ENCODE measurements around the gene POLQ. TPM values are rescaled to one million over a fixed set of nuclear protein-coding genes. Genes with fewer than 3 reads are reported as not detected.

Gene POLQ
- total RNA-seq, 4 donors from 2014 or later: 0.10 to 0.40 (median 0.17) TPM; not detected in 1

GRCh38 chr3:121581691-121582090 is 35.9 kb upstream of the POLQ start:
- TF ChIP-seq CTCF (IDR thresholded peaks at IDR 0.05): no peak
- TF ChIP-seq POLR2A (IDR thresholded peaks at IDR 0.05): no peak
- Histone ChIP-seq H3K27me3 (no peaks in the 10 kb centered on the region), H3K36me3 (no peaks in the 10 kb centered on the region), H3K4me3 (replicated peaks in 1 of 3) (no peak overlapping the region), H3K27ac (no peak overlapping the region), H3K4me1 (no peaks in the 10 kb centered on the region), H3K9me3 (no peaks in the 10 kb centered on the region)
- WGBS, 2 donors: 65 to 67% methylated on average over 2 of the region's 2 CpGs
- intact Hi-C loops (cut with DNase I): no loop called here
- DNase-seq: no peak

GRCh38 chr3:121574449-121574848 is 28.7 kb upstream of the POLQ start:
- Histone ChIP-seq H3K4me3 (replicated peaks in 1 of 3) (no peak overlapping the region), H3K4me1 (no peaks in the 10 kb centered on the region), H3K9me3 (no peaks in the 10 kb centered on the region), H3K36me3 (no peaks in the 10 kb centered on the region), H3K27ac (no peak overlapping the region), H3K27me3 (no peaks in the 10 kb centered on the region)
- intact Hi-C loops (cut with DNase I): no loop called here
- TF ChIP-seq CTCF (IDR thresholded peaks at IDR 0.05): no peak
- no peak for TF ChIP-seq POLR2A (IDR thresholded peaks at IDR 0.05)
- 81 to 84% methylated on average over 6 of the region's 6 CpGs for WGBS, 2 donors
- DNase-seq: no peak

GRCh38 chr3:121567649-121568048 is 21.9 kb upstream of the POLQ start, which contains the start of gene ARGFX:
Gene ARGFX (plus strand): TSS chr3:121567949. CDS start chr3:121570714, 2,765 bp downstream.
- Histone ChIP-seq H3K4me3 (replicated peaks in 1 of 3) (no peak within 1 kb of the TSS), H3K9me3 (no peaks in the 10 kb centered on the region), H3K36me3 (no peaks in the 10 kb centered on the region), H3K27me3 (no peaks in the 10 kb centered on the region), H3K4me1 (no peaks in the 10 kb centered on the region), H3K27ac (no peak within 1 kb of the TSS)
- DNase-seq: no peak
- intact Hi-C loops (cut with DNase I): no loop called here
- 91 to 92% methylated on average over 5 of the region's 5 CpGs for WGBS, 2 donors
- TF ChIP-seq CTCF (IDR thresholded peaks at IDR 0.05) (no peak), POLR2A (IDR thresholded peaks at IDR 0.05) (no peak)

GRCh38 chr3:121566773-121567172 is 21.0 kb upstream of the POLQ start:
- no peaks in the 10 kb centered on the region for H3K9me3 ChIP-seq
- TF ChIP-seq POLR2A (IDR thresholded peaks at IDR 0.05) (no peak), CTCF (IDR thresholded peaks at IDR 0.05) (no peak)
- DNase-seq: no peak
- no peaks in the 10 kb centered on the region for H3K36me3 ChIP-seq
- H3K4me3 ChIP-seq (replicated peaks in 1 of 3): no peak overlapping the region
- H3K27me3 ChIP-seq: no peaks in the 10 kb centered on the region
- no peaks in the 10 kb centered on the region for H3K4me1 ChIP-seq
- WGBS, 2 donors: 87 to 89% methylated on average over 9 of the region's 9 CpGs
- H3K27ac ChIP-seq: no peak overlapping the region
- intact Hi-C loops (cut with DNase I): no loop called here

- DNase-seq: no peak
- H3K4me1 ChIP-seq: no peaks in the 10 kb centered on the region
- intact Hi-C loops (cut with DNase I): no loop called here
- H3K27ac ChIP-seq: no peak overlapping the region
- TF ChIP-seq CTCF (IDR thresholded peaks at IDR 0.05) (no peak), POLR2A (IDR thresholded peaks at IDR 0.05) (no peak)
- no peaks in the 10 kb centered on the region for H3K27me3 ChIP-seq
- no peak overlapping the region for H3K4me3 ChIP-seq (replicated peaks in 1 of 3)
- no peaks in the 10 kb centered on the region for H3K9me3 ChIP-seq
- no peaks in the 10 kb centered on the region for H3K36me3 ChIP-seq
Measured at GRCh38 chr3:121562148-121562547, 16.4 kb upstream of the POLQ start.
